B cell (primary cell): ENCODE results near the gene MACO1. TPM values are rescaled to one million over a fixed set of nuclear protein-coding genes. Genes with fewer than 3 reads are reported as not detected.

Source experiments
- ATAC-seq: fragments of 200-7000 bp; cut with Tn5 transposase; one replicate; pipeline ENCODE4 v1.10.0; 2021; ENCODE audit warnings: low read depth, mild to moderate bottlenecking, moderate number of reproducible peaks, moderate library complexity
- CTCF ChIA-PET: fragments of 350-600 bp; sonication (Branson Sonifier 250); formaldehyde crosslinking; loops from one replicate; lab custom pipeline; 2021; ENCODE audit warnings: antibody characterized with exemption, inconsistent platforms; lab: Charles Lee
- POLR2A ChIA-PET: fragments of 350-600 bp; sonication (Branson Sonifier 250); formaldehyde crosslinking; loops from one replicate; lab custom pipeline; 2021; ENCODE audit warnings: antibody characterized with exemption; lab: Charles Lee
- DNase-seq: peaks from one replicate; pipeline ENCODE4 v3.0.0; 2013
- H2AFZ ChIP-seq: 2 replicates; pipeline ENCODE4 v1.6.1; 2012; ENCODE audit warnings: mild to moderate bottlenecking, low read depth, low read length; ENCODE audit not compliant: insufficient read depth, poor library complexity, severe bottlenecking
- H3K27ac ChIP-seq, 2 donors: 1 replicate in 1 of 2; 2 replicates in 1 of 2; pipeline ENCODE4 v1.5.1; 2012 to 2013; ENCODE audit warnings: low read length in 2 of 2, mild to moderate bottlenecking in 2 of 2, moderate library complexity in 1 of 2
- H3K27me3 ChIP-seq, 4 experiments: fragments of 200-600 bp in 1 of 4; sonication (generic) in 1 of 4; replicated peaks in 1 of 4; 1 replicate in 2 of 4; 2 replicates in 2 of 4; pipeline versions ENCODE4 v1.6.1 to v1.7.0; 2013 to 2016; ENCODE audit warnings: low read length in 3 of 4, mild to moderate bottlenecking in 2 of 4, mixed read lengths in 1 of 4, moderate library complexity in 1 of 4; ENCODE audit not compliant: insufficient read depth in 4 of 4, control insufficient read depth in 3 of 4; ENCODE audit errors: control extremely low read depth in 1 of 4
- H3K36me3 ChIP-seq, 2 experiments: replicated peaks in 1 of 2; 1 replicate in 1 of 2; 2 replicates in 1 of 2; pipeline versions ENCODE4 v1.6.1 to v1.7.1; 2013; ENCODE audit warnings: low read length in 1 of 2; ENCODE audit not compliant: insufficient read depth in 2 of 2, control insufficient read depth in 1 of 2; ENCODE audit errors: control extremely low read depth in 1 of 2, extremely low read depth in 1 of 2
- H3K4me1 ChIP-seq, 2 donors: fragments of 200-600 bp in 1 of 2; sonication (generic) in 1 of 2; 1 replicate in 1 of 2; 2 replicates in 1 of 2; pipeline versions ENCODE4 v1.5.1 to v1.6.1; 2013 to 2017; ENCODE audit warnings: low read length in 2 of 2; ENCODE audit not compliant: control insufficient read depth in 2 of 2, insufficient read depth in 2 of 2
- H3K4me2 ChIP-seq: replicated peaks from 2 replicates; pipeline ENCODE3; 2012; ENCODE audit warnings: mild to moderate bottlenecking, low read depth, low read length; ENCODE audit not compliant: poor library complexity, severe bottlenecking
- H3K4me3 ChIP-seq, 5 experiments: fragments of 200-600 bp in 1 of 5; sonication (generic) in 1 of 5; 1 replicate in 3 of 5; 2 replicates in 2 of 5; pipeline versions ENCODE4 v1.5.1 to v1.7.0; 2011 to 2016; ENCODE audit warnings: low read length in 4 of 5, mild to moderate bottlenecking in 4 of 5, low read depth in 2 of 5, control low read depth in 1 of 5, moderate library complexity in 1 of 5; ENCODE audit not compliant: insufficient read depth in 1 of 5; ENCODE audit errors: control extremely low read depth in 1 of 5, extremely low read depth in 1 of 5
- H3K79me2 ChIP-seq: fragments of 200-600 bp; sonication (generic); one replicate; pipeline ENCODE4 v1.6.0; 2016; ENCODE audit warnings: low read length; ENCODE audit not compliant: control insufficient read depth, insufficient read depth
- H3K9ac ChIP-seq: fragments of 200-600 bp; sonication (generic); 2 replicates; pipeline ENCODE4 v1.6.1; 2017; ENCODE audit warnings: mild to moderate bottlenecking, low read length, moderate library complexity
- H3K9me3 ChIP-seq, 3 donors: one replicate each; pipeline versions ENCODE4 v1.6.1 to v1.7.1; 2013; ENCODE audit warnings: low read length in 2 of 3; ENCODE audit not compliant: control insufficient read depth in 2 of 3, insufficient read depth in 1 of 3; ENCODE audit errors: control extremely low read depth in 1 of 3
- H4K20me1 ChIP-seq: 2 replicates; pipeline ENCODE4 v1.6.0; 2012; ENCODE audit warnings: mild to moderate bottlenecking, low read length; ENCODE audit not compliant: insufficient read depth, control insufficient read depth, poor library complexity, severe bottlenecking
- H3K27ac Mint-ChIP-seq: one replicate; pipeline ENCODE4 v1.8.0; 2021; ENCODE audit warnings: mixed read lengths
- H3K27me3 Mint-ChIP-seq: one replicate; pipeline ENCODE4 v1.8.0; 2021; ENCODE audit warnings: mixed read lengths
- H3K4me1 Mint-ChIP-seq: one replicate; pipeline ENCODE4 v1.8.0; 2021; ENCODE audit warnings: mixed read lengths
- H3K4me3 Mint-ChIP-seq: one replicate; pipeline ENCODE4 v1.8.0; 2021; ENCODE audit warnings: mixed read lengths
- H3K9me3 Mint-ChIP-seq: one replicate; pipeline ENCODE4 v1.8.0; 2022; ENCODE audit warnings: mixed read lengths; ENCODE audit not compliant: insufficient read depth
- EZH2 ChIP-seq: IDR thresholded peaks from 2 replicates; pipeline ENCODE4 v1.6.1; 2012; ENCODE audit warnings: borderline replicate concordance, low read depth, mild to moderate bottlenecking, moderate library complexity, low read length; ENCODE audit not compliant: insufficient read depth, poor library complexity, severe bottlenecking
- WGBS: methylation state at CpG from one replicate; pipeline ENCODE4 v1.1.5; 2013; ENCODE audit warnings: missing lambda C conversion rate; ENCODE audit not compliant: insufficient coverage; 5-methylcytosine and 5-hydroxymethylcytosine counted together
- intact Hi-C: fragments of 100-400 bp; cut with micrococcal nuclease; formaldehyde crosslinking; loops from one replicate; pipeline ENCODE4 v1.10.0; 2022
- polyA plus RNA-seq: library from polyadenylated mRNA; depleted of rRNA; stranded (reverse); fragments of >200 nt; gene quantifications from 2 replicates; pipeline ENCODE4 v1.2.3, GENCODE V29; 2012
- total RNA-seq, 2 donors: library from RNA; stranded (reverse); fragments of 120-200 nt in 1 of 2; gene quantifications; 1 replicate in 1 of 2; 2 replicates in 1 of 2; pipeline versions ENCODE4 v1.2.3 to v1.2.4, GENCODE V29; 2013 to 2022
- TF ChIP-seq, protein P1 (sequence below): fragments of 200-600 bp; IDR thresholded peaks from one replicate; pipeline ENCODE4 v1.8.0; 2022; ENCODE audit warnings: antibody characterized with exemption, mild to moderate bottlenecking

The MACO1 gene
- total and polyA plus RNA-seq, 2 donors (not counting 1 experiment from before 2014, with no cell fraction given), result 4.9 to 21.2 TPM

DNA sequence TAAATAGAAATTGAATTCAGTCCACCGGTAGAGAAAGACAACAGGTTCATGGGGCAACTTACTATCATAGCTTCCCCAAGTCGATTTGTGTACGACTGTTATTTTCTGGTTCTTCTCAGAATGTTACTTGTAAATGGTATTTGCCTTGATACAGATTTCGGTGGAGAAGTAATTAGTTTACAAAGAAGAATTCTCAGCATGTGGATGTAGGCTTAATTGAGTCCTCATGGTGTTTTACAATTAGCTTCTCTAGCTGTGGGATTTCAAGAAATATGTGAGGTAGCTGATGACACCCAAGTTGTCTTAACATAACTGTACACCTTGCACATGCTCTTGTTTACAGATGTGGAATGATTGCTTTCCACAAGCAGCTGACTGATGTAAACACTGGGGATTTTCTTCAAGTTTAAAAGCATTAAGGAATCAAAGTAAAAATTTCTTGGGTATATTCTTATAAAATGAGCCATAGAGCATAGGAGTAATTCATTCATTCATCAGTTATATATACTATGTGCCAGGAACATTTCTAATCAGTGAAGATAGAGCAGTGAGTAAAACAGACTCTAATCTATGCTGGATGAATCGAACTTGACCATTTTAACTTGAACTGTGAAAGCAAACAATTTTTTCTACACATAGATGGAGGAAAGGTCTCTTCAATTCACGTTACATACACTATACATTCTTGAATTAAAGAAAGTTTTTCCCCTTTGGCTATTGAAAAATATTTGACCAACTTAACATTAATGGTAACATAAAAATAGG lies 1.4 kb downstream of the MACO1 start:
- CTCF ChIA-PET, result interaction anchor here (0.6 to 1.2 kb wide), 4 partner anchors 55 to 535 kb away, joined by 3 to 6 read pairs (median 4); no protein-coding TSS in a partner anchor
- Mint-ChIP-seq H3K4me1 (peaks cover 52% of the 10 kb centered on the region), H3K4me3 (peak overlapping the region; percentile 87), H3K27me3 (no peaks in the 10 kb centered on the region), H3K9me3 (no peaks in the 10 kb centered on the region), H3K27ac (peak overlapping the region; percentile 83)
- H3K9ac ChIP-seq, result peak overlapping the region; percentile 83
- H3K27me3 ChIP-seq, result no peaks in the 10 kb centered on the region
- no peaks in the 10 kb centered on the region for H3K36me3 ChIP-seq
- H3K4me3 ChIP-seq, result peak overlapping the region; percentile 62 to 99 (median 97)
- WGBS, result 0% methylated on average over 1 of the region's 6 CpGs
- TF ChIP-seq, protein P1, sequence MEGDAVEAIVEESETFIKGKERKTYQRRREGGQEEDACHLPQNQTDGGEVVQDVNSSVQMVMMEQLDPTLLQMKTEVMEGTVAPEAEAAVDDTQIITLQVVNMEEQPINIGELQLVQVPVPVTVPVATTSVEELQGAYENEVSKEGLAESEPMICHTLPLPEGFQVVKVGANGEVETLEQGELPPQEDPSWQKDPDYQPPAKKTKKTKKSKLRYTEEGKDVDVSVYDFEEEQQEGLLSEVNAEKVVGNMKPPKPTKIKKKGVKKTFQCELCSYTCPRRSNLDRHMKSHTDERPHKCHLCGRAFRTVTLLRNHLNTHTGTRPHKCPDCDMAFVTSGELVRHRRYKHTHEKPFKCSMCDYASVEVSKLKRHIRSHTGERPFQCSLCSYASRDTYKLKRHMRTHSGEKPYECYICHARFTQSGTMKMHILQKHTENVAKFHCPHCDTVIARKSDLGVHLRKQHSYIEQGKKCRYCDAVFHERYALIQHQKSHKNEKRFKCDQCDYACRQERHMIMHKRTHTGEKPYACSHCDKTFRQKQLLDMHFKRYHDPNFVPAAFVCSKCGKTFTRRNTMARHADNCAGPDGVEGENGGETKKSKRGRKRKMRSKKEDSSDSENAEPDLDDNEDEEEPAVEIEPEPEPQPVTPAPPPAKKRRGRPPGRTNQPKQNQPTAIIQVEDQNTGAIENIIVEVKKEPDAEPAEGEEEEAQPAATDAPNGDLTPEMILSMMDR, result no peak
- TF ChIP-seq EZH2, result no peak
- H3K4me2 ChIP-seq, result peak overlapping the region; percentile 78
- POLR2A ChIA-PET, result interaction anchor here (0.7 to 2.1 kb wide), 2 partner anchors 123 to 200 kb away, joined by 3 to 7 read pairs; partner anchors contain the start of gene SYF2
- H4K20me1 ChIP-seq, result peaks cover 27% of the 10 kb centered on the region
- no peak for ATAC-seq
- no peaks in the 10 kb centered on the region for H3K9me3 ChIP-seq
- H2AFZ ChIP-seq, result peak overlapping the region; percentile 56
- peak overlapping the region in 1 of 2 donors; percentile 93 for H3K27ac ChIP-seq
- H3K79me2 ChIP-seq, result peaks cover 56% of the 10 kb centered on the region
- intact Hi-C loops, result loop anchor here (2.0 to 5.0 kb wide), 5 partner anchors 95 to 789 kb away; partner anchors contain the start of genes MAN1C1, SRRM1 and TMEM50A
- no peak for DNase-seq
- H3K4me1 ChIP-seq, result peaks cover 26 to 42% of the 10 kb centered on the region in 2 donors
